GM21825 (cell line): ENCODE data around the gene VAV3.
"Not testable (repeated sequence)": the region's sequence is repeated elsewhere in the genome, so short reads cannot be mapped to it uniquely, and the experiment has no call there.

ENCODE experiments used
- ATAC-seq: cut with Tn5 transposase; IDR thresholded peaks from one replicate; pipeline ENCODE4 v1.9.1; 2021; ENCODE audit warnings: mild to moderate bottlenecking, moderate library complexity; ENCODE audit not compliant: unreplicated experiment

Gene VAV3, protein sequence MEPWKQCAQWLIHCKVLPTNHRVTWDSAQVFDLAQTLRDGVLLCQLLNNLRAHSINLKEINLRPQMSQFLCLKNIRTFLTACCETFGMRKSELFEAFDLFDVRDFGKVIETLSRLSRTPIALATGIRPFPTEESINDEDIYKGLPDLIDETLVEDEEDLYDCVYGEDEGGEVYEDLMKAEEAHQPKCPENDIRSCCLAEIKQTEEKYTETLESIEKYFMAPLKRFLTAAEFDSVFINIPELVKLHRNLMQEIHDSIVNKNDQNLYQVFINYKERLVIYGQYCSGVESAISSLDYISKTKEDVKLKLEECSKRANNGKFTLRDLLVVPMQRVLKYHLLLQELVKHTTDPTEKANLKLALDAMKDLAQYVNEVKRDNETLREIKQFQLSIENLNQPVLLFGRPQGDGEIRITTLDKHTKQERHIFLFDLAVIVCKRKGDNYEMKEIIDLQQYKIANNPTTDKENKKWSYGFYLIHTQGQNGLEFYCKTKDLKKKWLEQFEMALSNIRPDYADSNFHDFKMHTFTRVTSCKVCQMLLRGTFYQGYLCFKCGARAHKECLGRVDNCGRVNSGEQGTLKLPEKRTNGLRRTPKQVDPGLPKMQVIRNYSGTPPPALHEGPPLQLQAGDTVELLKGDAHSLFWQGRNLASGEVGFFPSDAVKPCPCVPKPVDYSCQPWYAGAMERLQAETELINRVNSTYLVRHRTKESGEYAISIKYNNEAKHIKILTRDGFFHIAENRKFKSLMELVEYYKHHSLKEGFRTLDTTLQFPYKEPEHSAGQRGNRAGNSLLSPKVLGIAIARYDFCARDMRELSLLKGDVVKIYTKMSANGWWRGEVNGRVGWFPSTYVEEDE

GRCh38 chr1:107965110-107965991 lies at the start of gene VAV3:
Gene VAV3, minus strand, starts transcription at chr1:107965180. Its CDS starts 311 bp downstream, at chr1:107964869.
- ATAC-seq = no peak

DNA sequence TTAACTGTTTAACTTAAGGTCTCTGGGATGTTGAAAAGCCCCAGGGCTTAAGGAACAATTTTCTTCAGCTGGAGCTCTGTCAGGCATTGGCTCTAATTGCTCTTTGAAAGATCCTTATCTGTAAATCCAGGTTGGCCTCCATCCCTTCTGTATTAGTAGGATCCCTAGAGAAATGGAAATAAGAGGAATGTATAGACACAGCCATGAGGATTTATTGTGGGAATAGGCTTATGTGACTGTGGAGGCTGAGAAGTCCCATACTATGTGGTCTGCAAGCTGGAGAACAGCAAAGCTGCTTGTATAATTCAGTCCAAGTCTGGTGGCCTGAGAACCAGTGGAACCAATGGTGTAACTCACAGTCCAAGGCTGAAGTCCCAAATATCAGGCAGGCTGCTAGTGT lies 47.6 kb upstream of the VAV3 start:
- ATAC-seq = no peak

DNA sequence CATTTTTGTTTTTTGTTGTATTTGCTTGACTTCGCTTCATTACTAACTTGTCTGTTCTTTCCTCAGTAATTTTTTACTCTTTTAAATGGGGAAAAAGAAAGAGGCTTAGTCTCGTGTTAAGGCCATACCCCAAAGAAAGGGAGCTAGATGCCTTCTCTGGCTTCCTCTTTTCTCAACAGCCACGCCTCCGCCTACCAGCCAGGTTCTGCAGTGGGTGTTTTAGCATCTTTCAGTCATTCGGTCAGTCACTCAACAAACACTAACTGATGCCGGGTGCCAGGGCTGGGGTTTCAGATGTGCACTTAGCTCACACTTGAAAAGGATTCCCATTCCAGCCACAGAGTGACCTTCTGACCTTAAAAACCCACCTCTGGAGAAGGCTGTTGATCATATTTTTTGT lies 46.3 kb upstream of the VAV3 start:
- ATAC-seq = no peak

GRCh38 chr1:108010581-108010980 lies 45.6 kb upstream of the VAV3 start:
- no peak for ATAC-seq

DNA sequence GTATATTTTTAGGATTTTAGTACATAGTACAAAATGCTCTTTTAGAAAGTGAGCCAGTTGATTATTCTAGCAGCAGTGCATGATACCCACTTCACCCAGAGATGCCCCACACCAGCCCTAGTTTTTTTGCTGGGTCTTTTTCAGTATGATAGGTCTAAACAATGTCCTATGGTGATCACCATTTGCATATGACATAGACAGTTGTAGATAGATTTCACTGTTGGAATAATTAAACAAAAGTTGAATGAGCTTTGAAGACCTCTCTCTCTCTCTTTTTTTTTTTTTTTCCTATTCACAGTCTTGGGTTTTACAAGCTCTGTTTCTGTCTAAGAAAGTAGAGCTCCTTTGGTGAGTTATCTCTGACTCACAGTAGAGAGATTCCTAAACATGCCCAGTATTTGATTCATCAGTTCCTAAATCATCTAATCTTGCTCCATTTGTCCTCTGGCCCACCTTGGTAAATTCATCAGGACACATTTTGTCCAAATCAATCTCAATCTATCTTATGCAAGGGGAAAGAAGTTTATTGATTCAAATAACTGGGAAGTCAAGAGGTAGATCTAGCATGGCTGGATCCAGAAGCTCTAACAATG lies 44.7 kb upstream of the VAV3 start:
- ATAC-seq = no peak

DNA sequence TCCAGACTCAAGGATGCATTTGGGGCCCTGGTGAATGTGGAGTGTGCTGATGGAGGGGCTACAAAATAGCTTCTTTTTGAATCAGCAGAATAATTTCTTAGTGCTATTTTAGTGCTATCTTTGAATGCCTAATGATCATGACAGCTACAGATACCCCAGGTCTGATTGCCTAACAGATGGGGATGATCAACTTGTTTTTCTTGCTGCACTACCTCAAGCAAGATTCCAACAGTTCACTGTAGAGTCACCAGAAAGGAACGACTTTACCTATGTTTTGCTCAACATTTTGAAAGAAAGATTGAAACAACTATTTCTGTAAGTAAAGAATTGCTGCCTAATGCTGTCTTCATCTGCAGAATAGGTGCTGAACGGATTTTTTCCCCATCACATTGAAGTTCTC lies 42.6 kb upstream of the VAV3 start:
- ATAC-seq = no peak

GRCh38 chr1:108007070-108007469 lies 42.1 kb upstream of the VAV3 start:
- ATAC-seq = no peak

GRCh38 chr1:108004919-108005318 lies 39.9 kb upstream of the VAV3 start:
- ATAC-seq = not testable (repeated sequence)

DNA sequence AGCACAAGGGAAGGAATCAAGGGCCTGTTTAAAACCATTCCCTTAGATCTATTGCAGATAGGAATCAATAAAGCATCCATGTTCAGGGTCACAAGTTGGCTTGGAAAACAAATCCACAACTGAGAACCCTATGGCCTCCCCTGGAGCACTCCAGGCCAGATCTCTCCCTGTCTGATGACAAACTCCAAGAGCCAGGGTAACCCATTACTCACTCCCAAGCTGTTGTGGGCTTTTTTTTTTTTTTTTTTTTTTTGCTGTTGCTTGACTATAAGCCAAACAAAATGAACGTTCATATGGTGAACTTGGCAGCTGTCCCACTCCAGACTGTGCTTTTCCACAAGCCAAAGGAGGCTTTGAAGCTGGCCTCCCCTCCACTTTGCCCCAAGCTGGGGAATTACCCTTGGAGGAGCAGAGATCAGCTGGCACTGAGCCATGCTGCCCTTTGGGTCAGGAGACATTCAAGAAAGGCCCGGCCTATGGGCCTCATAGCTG lies 35.7 kb upstream of the VAV3 start:
- no peak for ATAC-seq

DNA sequence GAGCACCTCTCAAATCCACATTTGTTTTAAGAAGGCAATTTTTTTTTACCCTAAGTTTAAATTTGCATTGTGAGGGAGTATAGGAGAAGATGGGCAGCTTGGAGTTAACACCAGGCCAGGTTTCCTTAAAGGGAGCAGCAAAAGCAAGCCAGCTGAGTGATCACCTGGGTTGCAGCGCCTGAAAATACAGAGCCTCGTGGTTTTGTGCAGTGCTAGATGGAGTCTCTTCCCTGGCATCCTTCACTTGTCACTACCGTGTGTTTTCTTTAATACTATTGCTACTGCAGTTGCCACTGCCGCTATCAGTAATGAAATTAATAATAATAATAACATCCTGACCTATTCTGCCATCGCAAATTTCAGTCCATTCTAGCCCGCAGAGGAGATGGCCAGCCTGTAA lies 35.2 kb upstream of the VAV3 start:
- ATAC-seq = no peak

DNA sequence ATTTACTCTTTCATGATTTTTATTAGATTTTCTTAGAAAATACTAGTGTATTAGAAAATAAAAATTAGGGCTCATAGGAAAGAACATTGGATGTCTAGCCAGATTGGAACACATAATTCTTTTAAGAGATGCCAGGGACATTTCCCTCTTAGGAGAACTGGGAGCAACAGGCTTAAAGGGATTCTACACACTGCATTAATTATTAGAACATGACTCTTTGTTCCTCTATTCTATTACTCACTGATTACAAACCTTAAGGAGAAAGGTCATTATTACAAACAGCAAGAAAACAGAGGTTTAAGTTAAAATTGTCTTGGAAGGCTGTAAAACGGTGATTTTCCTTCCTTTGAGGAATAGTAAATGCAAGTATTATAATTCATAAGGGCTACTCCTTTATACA lies 32.9 kb upstream of the VAV3 start:
- ATAC-seq = no peak

- ATAC-seq = no peak
Observed at GRCh38 chr1:107993920-107994319, 28.9 kb upstream of the VAV3 start.

DNA sequence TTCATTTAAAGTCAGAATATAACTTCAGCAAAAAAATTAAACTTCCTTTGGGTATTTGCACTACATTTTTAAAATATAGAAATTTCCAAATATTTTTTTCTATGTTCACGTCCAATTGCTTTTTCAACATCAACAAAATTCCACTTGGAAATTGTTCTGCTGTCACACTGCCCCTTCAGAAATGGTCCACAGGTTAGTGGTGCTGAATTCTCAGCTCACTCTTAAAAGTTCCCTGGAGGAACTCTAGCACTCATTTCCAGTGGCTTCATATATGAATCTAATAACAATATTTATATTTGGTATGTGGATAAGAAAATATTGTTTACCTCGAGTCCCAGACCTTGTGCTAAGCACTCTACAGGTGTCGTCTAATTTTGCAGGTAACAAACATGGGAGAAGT lies 27.4 kb upstream of the VAV3 start:
- no peak for ATAC-seq

- no peak for ATAC-seq
Observed at GRCh38 chr1:107991371-107992066, 26.5 kb upstream of the VAV3 start.

DNA sequence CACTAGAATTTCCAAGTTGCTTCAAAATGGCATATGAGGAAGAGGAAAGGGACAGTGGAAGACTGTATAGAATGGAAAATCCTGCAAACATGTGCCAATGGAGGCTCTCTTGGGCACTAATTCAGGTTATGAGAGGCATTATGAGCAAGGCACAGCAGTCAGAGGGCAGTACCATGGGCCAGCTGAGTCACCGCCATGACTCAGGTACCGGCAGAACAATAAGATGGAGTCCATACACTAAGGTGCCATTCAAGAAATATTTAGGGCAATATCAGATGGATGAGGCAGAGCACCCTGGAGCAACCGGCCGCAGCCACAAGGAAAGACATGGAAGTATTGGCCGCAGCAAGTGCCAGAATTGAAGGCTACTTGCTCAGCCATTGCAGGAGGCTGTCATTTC lies 25.6 kb upstream of the VAV3 start:
- ATAC-seq = no peak

- no peak for ATAC-seq
Observed at GRCh38 chr1:107981277-107981676, 16.3 kb upstream of the VAV3 start.

DNA sequence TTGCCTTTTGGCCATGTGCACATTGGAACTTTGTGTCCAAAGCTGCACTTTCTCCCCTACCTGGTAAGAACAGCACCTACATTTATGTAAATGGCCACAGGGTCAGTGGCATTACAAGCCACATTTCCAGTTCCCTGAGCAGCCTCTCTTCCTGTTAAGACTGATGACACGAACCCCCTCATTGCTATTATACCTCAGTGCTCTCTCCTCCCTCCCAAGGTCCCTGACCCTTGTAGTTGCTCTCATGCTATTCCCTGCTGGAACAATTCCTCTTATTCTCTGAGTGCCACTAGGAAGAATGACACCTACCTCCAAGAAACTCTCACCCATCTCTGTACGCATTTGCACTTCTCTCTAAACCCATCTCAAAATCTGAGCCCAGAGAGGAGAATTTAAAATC lies 14.9 kb upstream of the VAV3 start:
- ATAC-seq = no peak

GRCh38 chr1:107979088-107979487 lies 14.1 kb upstream of the VAV3 start:
- no peak for ATAC-seq

DNA sequence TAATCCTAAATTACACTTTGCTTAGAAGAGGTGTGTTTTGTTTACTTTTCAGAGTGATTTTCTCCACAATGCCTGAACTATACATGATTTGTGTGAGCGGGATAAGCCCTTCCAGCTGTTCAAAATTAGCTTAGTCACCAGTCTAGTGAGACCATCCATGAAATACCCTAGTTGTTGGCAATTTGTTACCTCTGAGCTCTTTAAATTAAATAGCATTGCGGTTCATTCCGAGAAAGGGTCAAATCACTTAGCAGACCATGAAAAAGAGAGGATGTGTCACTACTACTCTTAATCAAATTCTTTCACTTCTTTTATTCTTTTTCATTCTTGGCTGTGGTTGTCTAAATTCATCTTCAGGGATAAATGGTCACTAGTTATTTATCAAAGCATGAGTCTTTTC lies 11.9 kb upstream of the VAV3 start:
- no peak for ATAC-seq

DNA sequence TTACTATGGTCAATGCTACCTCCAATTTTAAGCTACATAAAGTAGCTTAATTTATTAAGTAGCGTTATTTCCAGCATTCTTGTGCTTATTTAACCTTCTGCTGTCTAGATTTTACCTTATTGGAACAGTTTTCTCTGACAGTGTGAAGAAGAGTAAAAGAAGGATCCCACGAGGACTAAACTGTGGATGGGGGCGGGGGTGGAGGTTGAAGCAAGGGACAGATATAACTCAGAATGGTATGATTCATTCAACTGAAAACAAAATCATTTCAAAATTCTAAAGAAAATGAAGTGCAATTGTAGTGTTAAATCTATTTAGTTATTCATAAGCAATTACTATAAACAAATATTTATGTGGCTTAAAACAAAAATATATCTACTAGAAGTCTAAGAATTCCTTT lies 11.5 kb upstream of the VAV3 start:
- ATAC-seq = no peak
